Head of caudate nucleus (tissue), 42 donors: ENCODE results near the gene CYLD.

Experiments used
- DNase-seq, 42 donors: peaks; one replicate each; pipeline versions ENCODE4 v3.0.0 to v3.0.0-alpha.2; 2020 to 2021; ENCODE audit warnings: mixed read lengths in 7 of 42
- intact Hi-C: fragments of 100-400 bp; cut with DNase I; formaldehyde crosslinking; loops from one replicate; pipeline ENCODE4 v1.15.0; 2022

CYLD gene

DNA sequence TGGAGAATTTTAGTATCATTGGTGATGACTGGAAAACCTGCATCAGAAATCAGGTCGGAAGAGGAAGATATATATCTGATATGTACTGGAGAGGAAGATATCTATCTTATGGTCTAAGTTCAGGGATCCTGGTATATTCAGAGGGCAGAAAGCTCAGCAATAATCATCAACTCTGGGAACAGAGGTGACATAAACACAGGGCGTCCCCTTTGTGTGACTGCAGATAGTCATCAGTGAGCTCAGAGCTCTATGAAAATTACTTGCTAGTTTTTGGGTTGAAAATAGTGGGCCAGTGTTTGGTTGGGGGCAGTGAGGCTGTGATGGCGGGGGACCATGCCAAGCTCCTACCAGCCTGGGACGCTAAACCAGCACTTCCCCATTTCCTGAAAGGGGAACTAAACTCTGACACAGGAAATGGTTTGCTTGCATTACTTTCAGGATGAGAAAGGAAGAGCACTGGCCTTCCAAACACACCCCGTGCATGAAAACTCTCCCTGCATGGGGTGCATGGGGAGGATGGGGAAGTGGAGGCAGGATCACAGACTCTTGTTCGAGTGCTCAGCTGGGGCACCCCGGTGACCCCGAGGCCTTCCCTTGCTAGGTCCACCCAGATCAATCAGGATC lies 32.7 kb upstream of the CYLD start:
- DNase-seq, result peak in 3 of 42 donors; percentile 5 to 24 (median 14)
- intact Hi-C loops, result no loop called here

DNA sequence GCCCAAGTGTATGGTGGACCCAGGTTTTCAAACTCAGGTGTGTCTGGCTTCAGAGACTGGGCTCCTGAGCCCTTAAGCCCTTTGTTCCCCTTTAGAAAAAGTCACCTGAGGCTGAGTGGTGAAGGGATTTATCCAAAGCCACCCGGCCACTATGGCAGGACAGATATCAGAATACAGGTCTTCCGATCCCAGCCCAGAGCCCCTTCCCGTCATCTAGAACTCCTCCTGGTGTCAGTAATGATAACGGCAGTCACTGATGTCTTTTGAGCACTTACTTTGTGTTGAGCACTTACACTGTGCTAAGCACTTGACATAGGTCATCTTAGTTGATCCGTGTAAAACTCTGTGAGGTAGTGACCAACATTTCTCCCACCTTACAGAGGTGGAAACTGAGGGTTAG lies 31.9 kb upstream of the CYLD start:
- intact Hi-C loops, result no loop called here
- DNase-seq, result no peak

DNA sequence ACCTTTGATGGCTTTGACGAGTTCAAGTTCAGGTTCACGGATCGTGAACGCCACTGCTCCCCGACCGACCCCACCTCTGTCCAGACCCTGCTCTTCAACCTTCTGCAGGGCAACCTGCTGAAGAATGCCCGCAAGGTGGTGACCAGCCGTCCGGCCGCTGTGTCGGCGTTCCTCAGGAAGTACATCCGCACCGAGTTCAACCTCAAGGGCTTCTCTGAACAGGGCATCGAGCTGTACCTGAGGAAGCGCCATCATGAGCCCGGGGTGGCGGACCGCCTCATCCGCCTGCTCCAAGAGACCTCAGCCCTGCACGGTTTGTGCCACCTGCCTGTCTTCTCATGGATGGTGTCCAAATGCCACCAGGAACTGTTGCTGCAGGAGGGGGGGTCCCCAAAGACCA lies 30.8 kb upstream of the CYLD start:
- intact Hi-C loops, result no loop called here
- no peak for DNase-seq

DNA sequence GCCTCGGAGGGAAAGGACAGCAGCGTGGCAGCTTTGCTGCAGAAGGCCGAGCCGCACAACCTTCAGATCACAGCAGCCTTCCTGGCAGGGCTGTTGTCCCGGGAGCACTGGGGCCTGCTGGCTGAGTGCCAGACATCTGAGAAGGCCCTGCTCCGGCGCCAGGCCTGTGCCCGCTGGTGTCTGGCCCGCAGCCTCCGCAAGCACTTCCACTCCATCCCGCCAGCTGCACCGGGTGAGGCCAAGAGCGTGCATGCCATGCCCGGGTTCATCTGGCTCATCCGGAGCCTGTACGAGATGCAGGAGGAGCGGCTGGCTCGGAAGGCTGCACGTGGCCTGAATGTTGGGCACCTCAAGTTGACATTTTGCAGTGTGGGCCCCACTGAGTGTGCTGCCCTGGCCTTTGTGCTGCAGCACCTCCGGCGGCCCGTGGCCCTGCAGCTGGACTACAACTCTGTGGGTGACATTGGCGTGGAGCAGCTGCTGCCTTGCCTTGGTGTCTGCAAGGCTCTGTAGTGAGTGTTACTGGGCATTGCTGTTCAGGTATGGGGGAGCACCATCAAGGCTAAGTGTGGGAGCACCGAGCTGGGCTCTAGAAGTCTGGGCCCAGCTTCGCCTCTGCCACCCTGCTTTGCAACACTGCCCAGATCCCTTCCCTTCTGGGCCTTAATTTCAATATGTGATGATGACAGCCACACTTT lies 29.9 kb upstream of the CYLD start:
- peak; percentile 66 to 93 (median 84) for DNase-seq

DNA sequence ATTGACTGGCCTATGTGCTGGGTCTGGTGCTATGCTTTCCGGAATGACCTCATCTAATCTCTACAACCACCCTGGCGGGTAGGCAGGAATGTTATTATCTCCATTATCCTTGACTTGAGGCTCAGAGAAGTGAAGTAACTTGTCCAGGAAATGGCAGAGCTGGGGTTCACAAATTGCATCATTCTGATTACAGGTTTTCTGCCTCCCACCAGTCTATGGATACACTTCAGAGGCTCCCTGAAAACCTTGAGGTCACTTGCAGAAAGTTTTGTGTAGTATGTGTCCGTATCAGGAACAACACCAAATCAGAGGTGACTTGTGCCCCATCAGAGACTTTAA lies 29.4 kb upstream of the CYLD start:
- intact Hi-C loops, result no loop called here

More for the DNA sequence above, 29.9 kb upstream of the CYLD start:
- intact Hi-C loops, result no loop called here

DNA sequence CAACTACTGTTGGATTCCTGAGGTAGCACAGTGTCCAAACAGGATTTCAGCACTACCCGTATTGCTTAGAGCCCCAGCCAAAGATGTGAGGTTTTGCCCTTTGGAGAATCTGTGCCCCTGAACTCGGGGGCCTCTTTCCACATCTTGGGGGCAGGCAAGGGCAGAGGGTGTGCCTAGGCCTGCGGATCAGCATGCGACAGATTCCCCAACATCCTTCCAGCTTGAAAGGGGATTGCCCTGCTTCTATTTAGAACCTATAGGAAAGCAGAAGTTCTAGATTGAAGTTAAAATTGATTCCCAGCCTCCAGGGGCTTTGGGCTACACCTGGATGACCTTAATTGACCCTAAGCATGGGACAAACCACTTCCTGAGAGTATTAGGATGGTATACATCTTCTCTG lies 28.9 kb upstream of the CYLD start:
- intact Hi-C loops, result no loop called here
- DNase-seq, result no peak

More for the DNA sequence above, 29.4 kb upstream of the CYLD start:
- DNase-seq, result no peak

DNA sequence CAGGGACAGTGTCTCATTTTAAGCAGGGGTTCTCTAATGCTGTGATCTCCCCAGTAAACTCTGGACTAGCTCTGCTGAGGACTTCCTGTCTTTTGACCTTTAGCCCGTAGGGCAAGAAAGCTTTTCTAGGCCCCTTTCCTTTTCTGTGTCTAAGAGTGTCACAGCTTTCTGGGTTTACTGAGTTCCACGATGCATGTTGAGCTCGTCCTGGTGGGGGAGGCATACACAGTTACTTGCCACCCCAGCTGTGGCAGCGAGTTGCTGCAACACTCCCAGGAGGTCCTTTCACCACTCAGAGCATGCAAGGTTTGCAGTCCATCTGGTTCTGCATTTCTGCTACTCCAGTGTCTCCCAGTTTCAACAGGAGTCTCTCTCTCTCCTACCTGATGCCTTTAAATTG lies 24.8 kb upstream of the CYLD start:
- intact Hi-C loops, result no loop called here
- no peak for DNase-seq

DNA sequence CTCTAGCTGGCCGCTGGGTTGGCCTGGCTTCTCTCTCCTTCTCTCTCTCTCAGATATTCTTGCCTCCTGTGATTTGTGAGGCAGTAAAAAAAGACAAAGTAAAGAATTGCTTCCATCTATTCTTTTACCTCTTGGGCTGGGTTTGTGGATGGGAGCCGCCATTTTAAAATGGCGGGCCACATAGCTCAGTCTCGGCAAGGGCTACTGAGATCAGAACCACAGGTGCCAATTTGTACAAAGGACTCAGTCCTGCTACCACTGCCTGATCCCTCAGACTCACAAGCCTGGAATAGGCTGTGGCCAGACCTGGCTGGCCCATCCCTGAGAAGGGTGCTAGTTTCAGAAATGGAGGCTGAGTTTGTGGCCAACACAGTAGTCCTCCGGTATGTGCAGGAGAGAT lies 24.4 kb upstream of the CYLD start:
- intact Hi-C loops, result no loop called here
- no peak for DNase-seq

DNA sequence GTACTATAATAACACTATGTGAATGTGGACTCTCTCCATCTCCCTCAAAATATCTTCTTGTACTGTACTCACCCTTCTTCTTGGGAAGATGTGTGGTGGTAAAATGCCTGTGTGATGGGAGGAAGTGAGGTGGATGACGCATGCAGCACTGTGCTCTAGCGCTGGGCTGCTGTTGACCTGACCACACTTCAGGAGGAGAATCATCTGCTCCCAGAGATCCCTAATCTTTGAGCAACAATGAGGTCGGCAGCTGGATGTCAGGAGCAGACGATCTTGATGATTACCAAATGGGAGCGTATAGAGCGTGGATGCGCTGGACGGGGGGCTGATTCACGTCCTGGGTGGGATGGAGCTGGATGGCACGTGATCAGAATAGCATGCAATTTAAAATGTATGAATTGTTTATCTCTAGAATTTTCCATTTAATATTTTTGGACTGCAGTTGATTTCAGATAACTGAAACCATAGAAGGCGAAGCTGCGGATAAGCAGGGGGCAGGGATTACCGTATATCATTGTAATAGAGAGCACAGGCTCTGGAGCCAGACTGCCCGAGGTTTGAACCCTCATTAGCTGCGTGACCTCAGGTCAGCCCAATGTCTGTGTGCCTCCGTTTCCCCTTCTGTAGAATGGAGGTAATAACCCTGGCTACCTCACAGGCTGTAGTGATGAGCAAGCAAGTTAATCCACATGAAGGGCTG lies 23.7 kb upstream of the CYLD start:
- no peak for DNase-seq
- intact Hi-C loops, result no loop called here

DNA sequence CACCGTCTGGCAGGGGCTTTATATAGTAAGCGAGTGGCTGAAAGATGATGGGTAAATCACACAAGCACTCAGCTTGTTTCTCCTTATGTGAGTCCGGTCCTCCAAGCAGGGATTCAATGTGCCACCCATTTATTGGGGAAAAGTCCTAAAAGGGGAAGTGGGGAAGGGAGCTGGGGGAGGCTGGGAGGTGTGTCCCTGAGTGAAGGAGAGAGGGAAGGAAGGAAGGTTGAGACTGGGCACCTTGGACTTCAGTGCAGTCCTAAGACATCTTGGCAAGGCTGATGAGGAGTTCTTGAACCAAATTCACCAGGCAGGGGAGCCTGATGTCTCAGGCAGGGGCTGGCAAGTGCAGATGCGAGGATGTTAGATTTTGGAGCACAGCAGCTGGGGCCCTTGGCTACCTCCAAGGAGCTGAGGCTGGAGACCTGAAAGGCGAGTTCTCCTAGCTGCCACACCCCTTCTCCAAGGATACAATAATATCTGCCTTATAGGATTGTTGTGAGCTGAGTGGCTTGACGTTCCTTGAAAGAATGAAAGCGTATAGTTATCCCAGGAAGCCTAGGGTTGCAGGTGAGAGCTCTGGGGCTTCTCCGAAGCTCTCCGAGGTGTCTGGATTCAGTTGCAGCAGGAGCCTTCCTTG lies 23.0 kb upstream of the CYLD start:
- no peak for DNase-seq
- intact Hi-C loops, result no loop called here

DNA sequence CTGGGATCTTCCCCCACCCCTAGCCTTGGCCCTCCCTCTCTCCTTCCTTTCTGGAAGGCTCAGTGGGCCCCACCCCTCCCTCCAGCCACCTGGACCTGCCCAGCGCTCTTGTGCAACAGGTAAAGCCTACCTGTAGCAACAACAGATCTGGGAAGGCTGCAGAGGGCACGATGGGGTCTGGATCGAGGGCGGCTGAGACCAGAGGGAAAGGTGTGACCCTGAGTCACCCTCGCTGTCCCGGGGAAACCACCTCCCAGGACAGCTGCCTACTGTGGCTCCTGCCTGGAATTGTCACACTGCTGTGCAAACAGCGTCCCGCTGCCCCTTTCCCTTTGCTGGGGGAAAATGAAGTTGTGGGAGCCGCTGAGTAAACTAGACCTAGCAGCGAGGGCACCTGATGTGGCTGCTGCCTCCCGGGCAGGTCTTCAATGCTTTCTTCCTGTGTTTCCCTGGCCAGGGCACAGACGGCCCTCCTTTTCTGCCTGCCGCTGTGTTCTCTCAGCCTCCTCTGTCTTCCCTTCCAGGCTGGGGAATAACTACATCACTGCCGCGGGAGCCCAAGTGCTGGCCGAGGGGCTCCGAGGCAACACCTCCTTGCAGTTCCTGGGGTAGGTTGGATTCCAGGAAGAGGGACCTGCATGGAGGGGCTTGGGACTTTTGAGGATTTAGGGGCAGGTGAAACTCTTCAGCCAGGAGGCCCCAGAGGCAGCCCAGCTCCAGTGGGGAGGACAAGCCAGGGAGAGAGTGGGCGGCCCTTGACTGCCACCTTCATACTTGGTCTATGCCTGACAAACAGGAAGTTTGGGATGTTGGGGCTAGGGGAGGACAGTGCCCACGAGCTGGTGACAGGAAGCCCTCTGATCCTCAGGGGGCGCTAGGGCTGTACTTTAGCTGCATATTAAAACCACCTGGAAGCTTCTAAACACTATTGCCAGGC lies 22.2 kb upstream of the CYLD start:
- intact Hi-C loops, result no loop called here
- DNase-seq, result no peak

DNA sequence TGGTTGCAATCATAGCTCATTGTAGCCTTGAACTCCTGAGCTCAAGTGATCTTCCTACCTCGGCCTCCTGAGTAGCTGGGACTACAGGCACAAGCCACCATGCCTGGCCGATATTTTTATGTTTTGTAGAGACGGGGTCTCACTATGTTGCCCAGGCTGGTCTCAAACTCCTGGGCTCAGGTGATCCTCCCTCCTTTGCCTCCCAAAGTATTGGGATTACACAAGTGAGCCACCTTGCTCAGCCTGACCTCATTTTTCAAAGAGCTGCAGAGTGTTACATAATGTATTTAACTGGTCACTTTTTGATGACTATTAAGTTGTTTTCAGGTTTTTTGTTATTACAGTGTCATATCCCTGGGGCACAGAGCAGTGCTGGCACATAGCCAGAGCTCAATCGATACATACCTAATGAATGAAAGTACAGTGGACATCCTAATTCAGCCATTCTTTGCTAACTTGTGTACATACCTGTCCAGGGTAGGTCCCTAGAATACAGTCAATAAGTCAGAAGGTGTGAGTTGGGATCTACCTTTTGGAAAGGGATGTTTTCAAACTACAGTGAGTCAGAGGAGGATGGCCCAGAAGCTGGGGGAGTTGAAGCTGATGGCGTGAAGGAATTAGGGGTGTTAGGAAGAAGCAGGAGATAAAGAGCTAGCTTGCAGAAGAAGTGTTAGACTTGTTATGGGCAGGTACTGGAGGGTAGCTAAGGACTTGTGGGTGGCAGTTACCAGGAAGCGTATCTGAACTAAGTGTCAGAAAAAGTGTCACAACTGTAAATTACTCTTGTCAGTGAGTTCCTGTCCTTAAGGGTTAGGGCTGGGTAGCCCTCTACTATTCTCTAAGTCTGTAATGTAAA lies 20.1 kb upstream of the CYLD start:
- no peak for DNase-seq
- intact Hi-C loops, result no loop called here

DNA sequence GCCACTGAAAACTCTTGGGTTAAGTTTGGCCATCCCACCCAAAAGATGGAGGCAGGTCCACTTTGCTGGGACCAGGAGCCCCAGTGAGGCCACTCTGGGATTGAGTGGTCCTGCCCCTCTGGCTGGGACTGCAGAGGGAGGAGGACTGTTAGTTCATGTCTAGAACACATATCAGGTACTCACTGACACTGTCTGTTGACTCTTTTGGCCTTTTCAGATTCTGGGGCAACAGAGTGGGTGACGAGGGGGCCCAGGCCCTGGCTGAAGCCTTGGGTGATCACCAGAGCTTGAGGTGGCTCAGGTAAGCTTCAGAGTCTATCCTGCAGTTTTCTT lies 19.5 kb upstream of the CYLD start:
- DNase-seq, result no peak
- intact Hi-C loops, result no loop called here

DNA sequence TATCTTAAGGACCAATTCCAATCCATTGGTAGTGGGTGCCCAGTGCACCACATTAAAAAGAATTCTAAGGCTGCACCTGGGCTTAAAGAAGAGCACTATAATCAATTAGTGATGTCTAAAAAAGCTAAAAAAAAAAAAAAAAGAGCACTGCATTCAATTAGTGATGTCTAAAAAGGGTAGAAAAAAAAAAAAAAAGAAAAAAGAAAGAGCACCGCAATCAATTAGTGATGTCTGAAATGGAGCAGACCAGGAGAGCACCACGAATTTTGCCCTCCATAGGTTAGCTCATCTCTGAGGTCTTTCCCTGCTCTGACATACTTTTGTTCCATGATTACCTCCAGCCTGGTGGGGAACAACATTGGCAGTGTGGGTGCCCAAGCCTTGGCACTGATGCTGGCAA lies 18.9 kb upstream of the CYLD start:
- intact Hi-C loops, result no loop called here
- no peak for DNase-seq

DNA sequence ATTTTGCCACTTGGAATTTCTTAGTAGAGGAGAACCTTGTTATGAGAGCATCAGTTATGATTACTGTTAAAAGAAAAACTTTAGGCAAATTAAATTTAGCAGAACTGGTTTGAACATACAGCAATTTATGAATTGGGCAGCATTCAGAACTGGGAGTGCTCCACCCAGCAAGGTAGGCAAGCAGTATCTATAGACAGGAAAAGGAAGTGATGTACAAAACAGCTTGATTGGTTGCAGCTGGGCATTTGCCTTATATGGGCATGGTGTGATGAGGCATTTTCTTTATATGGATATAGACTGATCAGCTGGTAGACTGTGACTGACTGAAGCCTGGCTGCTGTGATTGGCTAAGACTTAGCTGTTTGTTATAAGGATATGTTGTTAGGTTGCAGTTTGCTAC lies 17.6 kb upstream of the CYLD start:
- DNase-seq, result no peak
- intact Hi-C loops, result no loop called here

DNA sequence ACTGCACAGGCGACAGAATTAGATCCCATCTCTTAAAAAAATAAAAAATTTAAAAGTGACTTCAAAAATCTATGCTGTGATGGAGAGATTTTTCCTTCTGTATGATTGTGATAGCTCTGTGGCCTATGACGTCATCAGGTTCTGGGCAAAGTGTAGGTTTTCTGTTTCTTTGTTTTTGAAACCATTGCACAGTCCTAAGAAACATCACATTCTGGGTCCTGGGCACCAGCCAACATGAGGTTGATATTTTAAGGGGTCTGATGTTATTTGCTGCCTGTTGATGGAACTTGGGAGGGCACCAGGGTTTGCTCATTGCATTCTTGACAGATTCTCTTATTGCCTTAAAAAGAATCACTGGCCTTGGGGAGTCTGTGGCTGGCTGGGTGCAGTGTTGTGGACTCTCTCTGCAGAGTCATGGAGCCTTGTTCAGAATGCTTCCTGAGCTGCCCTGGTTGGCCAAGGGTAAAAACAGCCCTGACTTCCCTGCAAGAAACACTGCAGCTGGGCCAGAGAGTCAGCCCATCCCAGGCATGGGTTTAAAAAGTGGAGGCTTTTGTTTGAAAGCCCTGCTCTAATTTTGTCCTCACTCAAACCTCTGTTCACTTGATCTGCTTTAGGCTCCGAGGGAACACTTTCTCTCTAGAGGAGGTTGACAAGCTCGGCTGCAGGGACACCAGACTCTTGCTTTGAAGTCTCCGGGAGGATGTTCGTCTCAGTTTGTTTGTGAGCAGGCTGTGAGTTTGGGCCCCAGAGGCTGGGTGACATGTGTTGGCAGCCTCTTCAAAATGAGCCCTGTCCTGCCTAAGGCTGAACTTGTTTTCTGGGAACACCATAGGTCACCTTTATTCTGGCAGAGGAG lies 10.5 kb upstream of the CYLD start:
- DNase-seq, result peak in 1 of 42 donors; percentile 41
- intact Hi-C loops, result no loop called here
